OCI-LY3 (cell line): ENCODE measurements around the gene ACCSL.

ENCODE experiments used
- CTCF ChIP-seq: fragments of 200-600, 300-600 bp; sonication (generic); IDR thresholded peaks from 2 replicates; pipeline ENCODE4 v1.5.1; 2014; ENCODE audit warnings: antibody characterized with exemption, low read length, low read depth
- EZH2phosphoT487 ChIP-seq: fragments of 200-600 bp; shearing (Covaris generic); IDR thresholded peaks from 2 replicates; pipeline ENCODE4 v1.6.1; 2018; ENCODE audit warnings: antibody characterized with exemption, mixed run types, low read depth

- TF ChIP-seq CTCF = no peak
- no peak for TF ChIP-seq EZH2phosphoT487
These were observed 22.8 kb upstream of the ACCSL start for GRCh38 chr11:44024977-44025376.
